HG03025 (cell line): Measurements from ENCODE around the gene DDX23.

Experiments
- ATAC-seq: cut with Tn5 transposase; IDR thresholded peaks from one replicate; pipeline ENCODE4 v1.9.1; 2021; ENCODE audit warnings: mild to moderate bottlenecking, moderate library complexity; ENCODE audit not compliant: unreplicated experiment, low FRiP score

Gene DDX23

DNA sequence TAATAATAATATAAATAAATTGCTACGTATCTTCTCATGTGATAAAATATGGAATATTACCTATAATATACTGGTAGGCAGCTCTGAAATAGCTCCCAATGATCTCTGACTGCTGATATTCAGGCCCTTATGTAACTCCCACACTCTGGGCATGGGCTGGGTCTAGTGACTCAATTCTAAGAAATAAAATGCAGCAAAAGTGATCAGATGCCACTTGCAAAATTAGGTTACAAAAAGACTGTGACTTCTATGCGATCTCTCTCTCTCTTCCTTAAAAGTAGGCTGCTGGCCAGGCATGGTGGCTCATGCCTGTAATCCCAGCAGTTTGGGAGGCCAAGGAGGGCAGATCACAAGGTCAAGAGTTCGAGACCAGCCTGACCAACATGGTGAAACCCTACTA, 44.0 kb downstream of the DDX23 start:
- no peak for ATAC-seq

DNA sequence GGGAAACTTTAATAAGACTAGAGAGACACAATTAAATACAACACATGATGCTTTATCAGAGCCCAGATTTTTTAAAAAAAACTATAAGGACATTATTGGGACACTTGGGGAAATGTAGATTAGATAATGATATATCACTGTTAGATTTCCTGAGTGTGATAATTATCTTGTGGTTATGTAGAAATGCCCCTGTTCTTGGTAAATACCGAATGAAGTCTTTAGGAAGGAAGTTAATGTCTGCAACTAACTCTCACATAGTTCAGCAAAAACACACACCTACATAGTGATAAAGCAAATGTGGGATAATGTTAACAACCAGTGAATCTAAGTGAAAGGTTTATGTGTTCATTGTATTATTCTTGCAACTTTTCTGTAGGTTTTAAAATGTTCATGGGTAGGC, 48.3 kb downstream of the DDX23 start:
- no peak for ATAC-seq

DNA sequence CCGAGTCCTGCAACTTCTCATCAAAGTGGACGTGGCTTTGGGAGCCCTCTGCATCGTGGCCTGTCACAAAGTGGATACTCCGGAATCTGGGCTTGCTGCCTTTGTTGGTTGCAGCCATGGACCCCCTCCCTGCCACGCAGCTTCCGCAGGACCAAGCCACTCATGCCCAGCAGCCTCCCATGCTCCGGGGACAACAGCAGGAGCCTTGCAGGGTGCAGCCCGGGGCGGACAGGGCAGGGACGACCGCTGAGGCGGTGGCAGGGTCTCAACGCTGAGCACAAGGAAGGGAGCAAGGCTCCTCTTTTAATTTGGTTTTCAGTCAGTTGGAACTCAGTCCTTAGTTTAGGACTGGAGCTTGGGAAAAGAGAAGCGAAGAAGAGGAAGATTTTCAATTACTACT, 51.0 kb downstream of the DDX23 start:
- no peak for ATAC-seq

DNA sequence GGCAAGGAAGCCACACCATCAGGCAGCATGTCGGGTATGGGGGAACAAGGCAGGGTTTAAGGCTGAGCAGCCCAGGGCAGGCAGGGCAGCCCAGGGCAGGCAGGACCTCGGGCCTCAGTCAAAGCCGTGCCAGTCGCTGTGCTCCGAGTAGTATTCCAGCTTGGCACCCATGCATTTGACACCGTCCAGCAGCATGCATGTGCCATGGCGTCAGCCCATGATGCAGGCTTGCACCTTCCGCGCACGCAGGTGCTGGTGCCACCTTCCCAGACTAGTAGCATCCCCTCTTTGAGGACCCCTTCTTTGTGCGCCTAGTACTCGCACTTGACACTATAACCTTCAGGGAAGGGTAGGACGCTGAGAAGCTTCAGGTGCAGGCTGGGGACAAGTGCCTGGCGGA, 51.5 kb downstream of the DDX23 start:
- ATAC-seq: no peak

DNA sequence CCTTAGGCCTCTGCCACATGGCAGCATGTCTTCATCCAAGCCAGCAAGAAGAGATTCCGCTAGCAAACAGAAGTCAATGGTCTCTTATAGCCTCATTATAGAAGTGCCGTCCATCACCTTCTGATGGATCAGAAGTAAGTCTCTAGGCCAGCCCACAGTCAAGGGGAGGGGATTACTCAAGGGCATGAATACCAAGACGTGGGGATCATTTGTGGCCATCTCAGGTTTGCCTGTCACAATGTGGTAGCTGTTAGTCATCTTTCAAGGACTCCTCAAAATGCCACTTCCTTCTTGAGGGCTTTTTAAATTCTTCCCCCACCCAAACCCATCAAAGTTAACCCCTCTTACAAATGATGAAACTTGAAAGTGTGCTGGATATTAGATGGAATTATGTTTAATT, 55.0 kb downstream of the DDX23 start:
- ATAC-seq: no peak

DNA sequence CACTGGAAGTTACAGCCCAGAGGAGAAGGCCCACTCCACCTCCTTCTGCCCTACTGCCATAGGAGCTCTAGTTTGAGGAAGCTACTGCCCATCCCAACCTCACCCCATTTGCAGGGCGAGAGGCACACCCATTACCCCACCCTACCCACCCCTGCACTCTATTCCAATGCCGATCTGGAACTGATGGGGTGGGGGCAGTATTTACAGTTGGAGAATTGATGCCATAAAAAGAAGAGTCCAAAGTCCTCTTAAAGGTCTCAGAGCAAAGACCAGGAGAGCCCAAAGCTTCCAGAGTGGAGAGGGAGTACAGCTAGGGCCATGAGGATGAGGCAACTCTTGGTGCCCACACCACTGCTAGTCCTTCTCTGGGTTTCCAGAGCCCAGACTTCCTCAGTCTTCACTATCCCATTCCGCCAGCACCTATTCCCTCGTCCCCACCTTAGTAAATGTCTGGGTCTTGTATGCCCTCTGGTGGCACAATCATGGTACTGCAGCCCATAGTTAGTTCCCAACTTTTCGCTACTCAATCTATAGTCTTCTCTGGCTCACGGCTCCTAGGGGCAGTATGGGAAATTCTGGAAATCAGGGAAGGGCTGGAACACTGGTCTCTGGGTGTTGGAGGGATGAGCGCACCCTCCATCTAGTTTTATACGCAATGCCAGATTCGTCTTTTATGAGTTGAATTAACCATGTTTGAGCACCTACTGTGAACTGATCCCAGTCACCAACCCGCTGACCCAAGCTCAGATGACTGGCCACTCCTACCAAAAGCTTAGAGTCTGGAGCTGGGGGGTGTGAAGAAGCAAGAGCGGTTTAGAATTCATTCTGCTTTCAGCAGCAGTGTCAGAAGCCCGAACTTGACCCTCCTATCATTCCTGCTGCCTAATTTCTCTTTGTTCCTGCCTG, 56.2 kb downstream of the DDX23 start:
- ATAC-seq: no peak

DNA sequence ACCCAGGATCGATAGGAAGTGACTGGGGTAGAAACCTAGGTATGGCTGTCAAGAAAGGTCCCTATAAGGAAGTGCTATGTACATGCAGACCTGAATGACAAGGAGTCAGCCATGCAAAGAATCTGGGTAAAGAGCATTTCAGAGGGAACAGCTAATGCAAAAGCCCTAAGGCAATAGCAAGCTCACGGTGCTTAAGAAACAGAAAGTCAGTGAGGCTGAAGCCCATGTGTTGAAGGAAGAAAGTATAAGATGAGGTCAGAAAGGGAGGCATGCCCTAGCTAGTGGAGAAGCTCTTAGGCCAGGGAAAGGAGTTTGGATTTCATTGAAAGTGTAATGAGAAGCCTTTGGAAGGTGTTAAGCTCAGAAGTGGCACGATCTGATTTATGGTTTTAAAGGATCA, 57.1 kb downstream of the DDX23 start:
- no peak for ATAC-seq

DNA sequence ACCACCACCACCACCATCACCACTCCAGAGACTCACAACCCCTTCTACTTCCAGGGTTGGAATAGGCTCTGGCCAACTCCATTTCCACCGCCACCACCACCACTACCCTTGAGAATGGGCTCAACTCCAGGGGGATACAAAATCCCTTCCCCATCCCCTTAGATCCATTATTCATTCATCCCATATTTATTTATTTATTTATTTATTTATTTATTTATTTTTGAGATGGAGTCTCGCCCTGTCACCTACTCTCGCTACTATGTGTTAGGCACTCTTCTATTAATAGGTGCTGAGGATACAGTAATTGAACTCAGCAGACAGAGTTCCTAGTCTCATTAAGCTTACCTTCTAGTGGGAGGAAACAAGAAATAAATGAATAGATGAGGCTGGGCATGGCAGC, 58.3 kb downstream of the DDX23 start:
- no peak for ATAC-seq

DNA sequence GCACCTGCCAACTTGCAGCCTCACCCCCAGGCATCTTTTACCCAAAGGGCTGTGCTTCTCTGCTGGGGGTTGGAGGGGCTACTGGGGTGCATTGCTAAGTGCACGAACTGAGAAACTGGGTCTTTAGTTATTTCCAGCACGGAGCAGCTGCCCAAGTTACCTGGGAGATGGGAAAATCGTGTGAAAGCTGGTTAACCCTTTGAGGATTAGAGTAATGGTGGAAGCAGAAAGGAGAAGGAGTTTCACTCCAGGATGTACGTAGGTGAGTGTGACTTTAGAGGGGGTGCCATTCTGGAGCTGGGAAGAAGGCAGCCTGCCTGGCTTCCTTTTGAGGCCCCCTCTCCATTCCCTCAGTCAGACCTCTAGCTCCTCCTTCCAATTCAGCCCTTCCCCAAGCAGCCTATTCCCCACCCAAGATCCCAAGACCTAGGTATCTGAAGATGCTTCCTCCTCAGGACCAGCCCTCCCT, 62.1 kb downstream of the DDX23 start:
- no peak for ATAC-seq

DNA sequence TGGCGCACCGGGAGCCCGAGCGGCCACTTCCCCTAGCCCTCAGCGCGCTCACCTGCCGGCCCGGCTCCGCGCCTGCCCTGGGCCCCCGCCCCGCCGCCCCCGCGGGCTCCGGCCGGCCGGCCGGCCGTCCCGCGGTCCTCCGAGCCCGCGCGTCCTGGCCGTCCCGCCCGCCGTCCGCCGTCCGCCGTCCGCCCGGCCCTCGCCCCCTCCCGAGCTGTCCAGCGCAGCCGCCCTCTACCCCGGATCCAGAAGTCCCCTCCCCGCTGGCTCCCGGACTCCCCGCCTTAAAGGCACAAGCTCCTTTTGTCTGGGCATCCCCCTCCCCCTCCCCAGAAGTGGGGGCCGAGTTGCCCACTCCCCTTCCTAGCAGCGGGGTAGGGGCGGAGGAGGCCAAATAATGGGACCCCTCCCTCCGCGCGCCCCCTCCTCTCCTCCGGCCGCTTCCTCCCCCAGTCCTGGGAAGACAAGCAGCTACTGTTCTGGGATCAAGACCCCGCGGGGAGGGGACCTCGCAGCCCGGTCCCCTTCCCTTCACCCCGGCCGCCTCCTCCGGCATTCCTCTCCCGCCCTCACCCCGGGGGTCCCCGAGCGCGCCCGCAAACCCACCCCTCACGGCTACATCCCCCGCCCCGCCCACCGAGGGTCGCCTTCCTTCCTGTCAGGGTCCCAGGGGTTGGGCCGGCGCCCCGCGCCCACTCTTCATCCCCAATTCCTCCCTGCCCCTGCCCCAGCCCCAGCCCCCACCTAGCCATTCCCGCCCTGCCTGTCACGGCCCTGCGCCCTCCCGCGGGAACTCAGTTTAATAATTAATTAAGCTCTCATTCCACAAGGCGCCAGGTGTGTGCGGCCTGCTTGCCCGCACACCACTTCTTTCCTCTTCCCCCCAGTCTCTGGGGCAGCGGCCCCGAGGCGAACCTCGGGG, 62.8 kb downstream of the DDX23 start, which contains the start of gene ADCY6:
Gene ADCY6 (minus strand): TSS at position 236 of the 922 bp plus-strand sequence. CDS start 5,655 bp downstream, outside the sequence.
- no peak for ATAC-seq

DNA sequence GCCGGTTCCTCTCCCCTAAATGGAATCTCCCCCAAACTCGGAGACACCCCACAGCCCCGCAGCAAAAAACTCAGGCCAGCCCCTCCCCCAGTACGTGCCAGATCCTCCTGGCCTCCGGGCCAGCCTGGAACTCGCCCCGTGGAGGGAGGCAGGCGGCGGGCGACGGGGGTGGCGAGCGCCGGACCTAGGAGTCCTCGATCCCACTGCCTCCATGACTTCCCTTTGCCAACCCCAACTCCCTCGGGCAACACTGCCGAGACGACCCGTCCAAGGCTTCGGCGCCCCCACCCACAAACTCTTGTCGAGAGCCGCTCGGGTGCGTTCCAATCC, 63.5 kb downstream of the DDX23 start:
- ATAC-seq: no peak

DNA sequence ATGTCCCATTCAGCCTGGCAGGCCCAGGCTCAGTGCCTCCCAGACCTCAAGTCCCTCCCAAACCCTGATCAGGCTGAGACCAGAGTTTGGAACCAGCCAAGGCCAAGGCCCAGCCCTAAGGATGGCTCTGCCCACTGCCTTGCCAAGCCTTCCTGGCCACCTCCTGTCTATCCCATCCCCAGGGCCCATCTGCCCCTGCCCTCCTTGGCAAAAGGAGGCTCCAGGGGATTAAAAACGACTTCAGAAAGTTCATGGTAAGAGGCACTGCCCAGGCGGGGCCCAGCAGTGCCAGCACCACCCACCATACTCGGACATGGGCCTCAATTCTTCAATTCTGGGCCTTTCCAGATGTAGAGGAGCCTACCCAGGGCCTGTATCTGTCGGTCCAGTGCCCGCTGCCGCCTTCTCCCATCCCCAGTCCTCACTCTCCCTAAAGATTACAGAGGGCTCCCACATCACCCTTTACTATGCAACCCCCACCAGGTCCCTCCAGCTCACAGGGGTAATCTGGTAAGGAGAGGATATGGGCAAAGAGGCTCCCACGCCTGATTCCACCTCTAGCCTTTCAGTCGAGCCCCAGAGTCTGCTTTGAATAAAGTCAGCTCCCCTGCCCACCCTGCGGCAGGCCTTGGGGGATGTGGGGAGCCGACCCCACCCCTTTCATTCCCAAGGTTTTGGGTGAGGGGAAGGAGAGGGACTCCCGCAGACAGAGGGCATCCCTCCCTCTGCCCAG, 64.0 kb downstream of the DDX23 start:
- ATAC-seq: no peak

DNA sequence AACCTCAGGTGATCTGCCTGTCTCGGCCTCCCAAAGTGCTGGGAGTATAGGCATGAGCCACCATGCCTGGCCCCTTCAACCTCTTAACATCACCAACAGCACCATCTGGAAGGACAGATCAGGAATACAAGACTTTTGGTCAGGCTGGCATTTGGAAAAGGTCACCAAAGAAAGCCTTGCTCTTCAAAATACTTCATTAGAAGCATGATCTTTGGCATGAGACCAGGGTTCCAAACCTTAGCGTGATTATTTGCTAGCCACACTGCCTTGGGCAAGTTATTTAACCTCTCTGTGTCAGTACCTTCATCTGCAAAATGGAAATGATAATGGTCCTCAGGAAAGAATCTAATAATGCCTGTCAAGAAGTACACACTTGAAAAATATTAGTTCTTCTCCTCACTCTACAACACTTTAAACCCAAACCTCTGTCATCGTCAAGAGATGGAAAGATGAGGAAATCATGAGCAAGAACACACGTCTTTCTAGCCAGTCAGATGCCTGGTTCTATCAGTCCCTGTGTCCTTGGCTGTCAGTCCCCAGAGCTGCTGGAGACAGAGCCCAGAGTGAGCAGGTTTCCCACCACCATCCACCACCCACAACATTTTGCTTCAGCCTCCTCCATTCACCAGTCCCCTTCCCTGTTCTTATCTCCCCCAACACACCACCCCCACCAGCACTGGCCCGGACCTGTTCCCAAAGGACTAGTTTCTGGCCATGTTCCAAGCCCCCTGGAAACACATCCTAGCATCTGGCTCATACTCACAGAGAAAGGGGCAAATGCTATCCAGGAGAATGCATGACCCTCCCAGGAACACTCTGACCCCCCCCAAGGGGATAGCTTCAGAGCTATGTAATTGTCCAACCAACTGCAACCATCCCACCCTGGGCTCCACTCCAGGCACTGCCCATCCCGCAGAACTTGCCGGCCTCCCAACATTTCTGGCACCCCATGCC, 65.1 kb downstream of the DDX23 start:
- no peak for ATAC-seq

DNA sequence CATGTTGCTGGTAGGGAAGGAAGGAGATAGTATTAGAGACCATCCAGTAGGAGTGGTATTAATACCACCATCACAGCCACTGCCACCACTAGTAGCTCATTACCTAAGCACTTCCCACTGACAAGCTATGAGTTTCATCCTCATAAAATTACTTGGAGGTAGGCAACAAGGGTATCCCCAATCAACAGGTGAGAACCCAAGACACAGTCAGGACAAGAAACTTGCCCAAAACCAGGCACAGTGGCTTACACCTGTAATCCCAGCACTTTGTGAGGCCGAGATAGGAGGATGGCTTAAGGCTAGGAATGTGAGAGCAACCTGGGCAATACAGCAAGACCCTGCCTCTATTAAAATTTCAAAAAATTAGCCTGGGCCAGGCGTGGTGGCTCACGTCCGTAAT, 68.5 kb downstream of the DDX23 start:
- no peak for ATAC-seq

DNA sequence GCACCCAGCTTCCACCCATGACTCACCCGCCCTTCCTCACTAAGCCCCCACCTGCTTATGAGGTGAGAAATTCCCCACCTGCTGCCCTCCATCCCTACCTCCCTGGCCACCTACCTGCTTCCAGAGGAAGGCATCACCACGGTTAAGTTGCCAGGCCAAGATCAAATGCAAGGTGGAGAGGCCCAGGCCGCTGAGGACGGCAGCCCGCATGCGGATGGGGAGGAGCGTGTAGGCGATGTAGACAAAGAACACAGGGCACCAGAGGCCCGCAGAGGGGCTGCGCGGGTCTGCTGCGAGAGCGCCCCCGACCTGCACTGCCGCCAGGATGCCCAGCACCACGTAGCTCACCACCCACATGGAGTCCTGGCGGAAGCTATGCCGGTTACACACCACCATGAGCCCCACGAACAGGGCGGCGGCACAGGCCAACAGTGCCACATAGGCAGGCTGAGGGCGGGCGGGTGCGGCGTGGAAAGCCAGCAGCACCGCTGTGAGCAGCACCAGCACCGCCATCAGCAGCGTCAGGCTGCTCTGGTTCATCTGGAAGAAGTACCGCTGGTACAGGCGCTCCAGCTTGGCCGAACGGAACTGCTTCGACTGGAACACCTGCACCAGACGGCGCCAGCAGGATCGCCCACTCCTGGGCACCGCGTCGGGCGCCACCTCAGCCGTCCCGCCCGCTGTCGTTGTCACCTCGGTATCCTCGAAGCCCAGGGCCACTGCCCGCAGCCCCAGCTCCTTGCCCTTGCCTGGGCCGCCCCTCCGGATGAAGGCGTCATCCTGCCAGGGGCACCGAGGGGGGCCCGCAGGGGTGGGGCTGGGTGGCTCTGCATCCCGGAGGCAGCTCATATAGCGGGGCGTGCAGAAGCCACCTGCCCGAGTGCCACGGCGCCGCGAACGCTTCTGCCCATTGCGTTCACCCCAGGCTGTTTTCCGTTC, 69.2 kb downstream of the DDX23 start:
- no peak for ATAC-seq

DNA sequence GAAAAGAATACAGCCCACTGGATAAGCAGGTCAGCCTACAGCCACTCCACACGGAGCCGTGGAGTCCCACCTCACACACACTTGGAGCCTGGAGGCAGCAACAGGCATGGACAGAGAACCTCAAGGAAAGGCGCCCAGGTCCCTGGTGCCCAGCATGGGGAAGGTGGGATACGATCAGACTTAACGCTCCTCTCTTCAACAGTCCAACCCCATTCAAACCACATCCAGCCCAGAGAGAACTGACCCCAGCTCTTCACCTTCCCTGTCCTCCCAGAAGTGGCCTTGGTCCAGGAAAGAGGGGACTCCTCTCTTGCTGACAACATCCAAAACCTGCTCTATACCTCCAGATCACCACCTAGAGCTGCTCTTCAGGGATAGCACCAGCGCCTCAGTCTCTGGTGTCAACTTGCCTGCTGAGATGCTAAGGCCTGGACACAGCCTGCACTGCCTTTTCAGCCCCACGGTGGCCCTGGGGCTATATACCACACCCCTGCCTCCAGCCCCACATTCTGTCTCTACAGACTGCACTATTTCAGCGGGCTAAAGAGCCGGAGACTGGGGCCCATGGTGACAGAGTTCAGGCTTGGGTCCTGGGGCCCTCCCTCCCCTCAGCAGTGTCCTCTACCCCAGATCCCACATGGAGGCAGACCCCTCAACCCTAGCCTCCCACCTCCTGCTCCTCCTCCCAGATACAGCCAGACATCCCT, 70.1 kb downstream of the DDX23 start:
- no peak for ATAC-seq

DNA sequence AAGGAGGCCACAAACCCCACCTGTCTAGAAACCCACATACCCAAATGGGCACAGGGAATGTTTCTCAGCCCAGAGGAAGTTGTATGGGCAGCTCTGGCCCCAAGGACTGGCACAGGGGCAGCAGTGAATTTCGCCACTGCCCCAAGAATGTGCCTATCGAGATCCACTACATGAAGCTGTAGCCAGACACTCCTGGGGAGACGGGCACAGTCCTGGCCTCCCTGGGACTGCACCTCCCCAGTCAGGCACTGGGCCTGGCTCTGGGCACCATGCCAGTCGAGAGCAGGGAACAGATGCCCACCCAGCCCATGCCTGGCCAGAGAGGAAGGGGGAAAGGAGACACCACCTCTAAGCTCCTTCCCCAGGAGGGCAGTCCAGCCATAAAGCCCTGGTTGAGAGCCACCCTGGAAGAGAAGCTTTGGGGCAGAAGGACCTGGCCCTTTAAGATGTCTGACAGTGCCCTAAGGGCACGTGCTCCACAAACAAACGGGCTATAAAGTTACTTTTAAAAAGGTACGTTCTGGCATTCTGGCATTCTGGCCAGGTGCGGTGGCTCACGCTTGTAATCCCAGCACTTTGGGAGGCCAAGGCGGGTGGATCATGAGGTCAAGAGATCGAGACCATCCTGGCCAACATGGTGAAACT, 71.5 kb downstream of the DDX23 start:
- no peak for ATAC-seq
